NCI-H2171 treated with DMSO at 0.1 percent for 48 hours (cell line): Measurements from ENCODE around the gene ING1.

ENCODE experiments used
- DNase-seq: peaks from one replicate; lab custom pipeline; 2025; lab: John Stamatoyannopoulos, UW

The ING1 gene

DNA sequence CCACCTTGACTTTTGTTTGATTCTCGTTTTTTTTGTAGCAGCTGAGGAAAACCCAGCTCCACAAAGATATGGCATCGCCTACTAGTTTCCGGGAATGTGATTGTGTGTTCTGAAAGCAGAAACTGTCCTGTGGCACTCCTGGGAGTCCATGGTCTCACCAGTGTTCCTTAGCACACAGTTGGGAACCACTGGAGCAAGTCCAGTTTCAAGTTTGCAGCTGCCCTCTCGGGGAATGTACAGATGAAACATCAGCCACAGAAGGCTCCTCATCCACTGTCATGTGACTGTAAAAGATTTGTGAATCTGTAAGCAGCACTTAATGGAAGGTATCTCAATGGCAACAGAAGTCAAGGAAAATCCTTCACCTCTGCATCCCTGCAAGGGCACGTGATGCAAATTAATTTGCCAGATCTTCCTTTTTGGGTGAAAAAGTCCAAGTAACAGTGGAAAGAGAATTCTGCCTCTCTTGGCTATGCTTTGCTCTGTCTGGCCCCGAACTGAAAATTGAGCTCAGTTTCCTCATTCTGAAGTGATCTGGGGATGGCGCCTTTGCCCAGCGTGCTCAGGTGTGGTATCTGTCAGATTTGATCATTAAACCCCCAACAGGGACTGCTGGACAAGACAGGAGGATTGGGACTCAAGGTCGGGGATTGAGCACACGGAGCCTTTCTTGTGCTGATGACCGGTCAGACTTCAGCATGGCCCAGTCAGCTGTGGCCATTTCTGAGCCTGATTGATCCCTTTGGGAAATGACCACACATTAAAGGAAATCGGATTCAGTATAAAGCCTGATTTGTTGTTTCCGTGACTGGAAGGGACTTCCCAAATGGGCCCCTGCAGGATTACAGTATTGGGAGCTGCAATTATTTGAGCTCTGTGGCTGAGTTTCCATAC is 58.8 kb downstream of the ING1 start:
- DNase-seq = no peak
